RWPE2 (cell line): ENCODE data around the gene OPN1MW.
"Not testable (repeated sequence)": the region's sequence is repeated elsewhere in the genome, so short reads cannot be mapped to it uniquely, and the experiment has no call there.

Experiments used
- ATAC-seq: fragments of 200-7000 bp; cut with Tn5 transposase; 3 replicates; pipeline ENCODE4 v1.9.1; 2021; ENCODE audit warnings: low read depth
- DNase-seq: peaks from one replicate; pipeline ENCODE4 v3.0.0-alpha.2; 2020; ENCODE audit warnings: low spot score
- H3K27ac ChIP-seq: fragments of 450-650 bp; 2 replicates; pipeline ENCODE4 v1.5.1; 2017; ENCODE audit warnings: mild to moderate bottlenecking; ENCODE audit not compliant: poor library complexity, severe bottlenecking
- H3K27me3 ChIP-seq: fragments of 250-450 bp; sonication (Bioruptor Pico); 2 replicates; pipeline ENCODE4 v1.5.1; 2021; ENCODE audit warnings: mild to moderate bottlenecking, moderate library complexity; ENCODE audit not compliant: insufficient read depth, poor library complexity, severe bottlenecking
- H3K36me3 ChIP-seq: fragments of 250-450 bp; sonication (Bioruptor Pico); 2 replicates; pipeline ENCODE4 v1.5.1; 2020; ENCODE audit warnings: low read depth, mild to moderate bottlenecking, moderate library complexity
- H3K4me1 ChIP-seq: fragments of 250-450 bp; sonication (Bioruptor Pico); 2 replicates; pipeline ENCODE4 v1.5.1; 2021; ENCODE audit warnings: mild to moderate bottlenecking, moderate library complexity; ENCODE audit not compliant: insufficient read depth, poor library complexity, severe bottlenecking
- H3K4me3 ChIP-seq: fragments of 250-450 bp; sonication (Bioruptor Pico); 2 replicates; pipeline ENCODE4 v1.5.1; 2021; ENCODE audit warnings: mild to moderate bottlenecking, moderate library complexity; ENCODE audit not compliant: severe bottlenecking
- H3K9me3 ChIP-seq: fragments of 250-450 bp; sonication (Bioruptor Pico); 2 replicates; pipeline ENCODE4 v1.5.1; 2021; ENCODE audit warnings: mild to moderate bottlenecking, moderate library complexity; ENCODE audit not compliant: severe bottlenecking

Gene OPN1MW

DNA sequence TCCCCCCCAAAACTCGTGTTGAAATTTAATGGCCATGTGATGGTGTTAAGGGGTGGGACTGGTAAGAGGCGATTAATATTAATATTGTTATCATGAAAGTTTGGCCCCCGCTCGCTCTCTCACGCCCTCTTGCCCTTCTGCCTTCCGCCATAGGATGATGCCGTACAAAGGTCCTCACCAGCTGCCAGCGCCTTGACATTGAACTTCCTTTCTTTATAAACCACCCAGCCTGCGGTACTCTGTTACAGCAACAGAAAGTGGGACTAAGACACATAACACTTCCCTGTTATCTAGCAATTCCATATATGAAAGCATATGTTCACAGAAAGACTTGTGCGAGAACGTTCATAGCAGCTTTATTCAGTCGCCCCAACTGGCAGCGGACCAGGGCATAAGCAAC is 14.0 kb upstream of the OPN1MW start:
- not testable (repeated sequence) for ATAC-seq, DNase-seq, H3K27ac ChIP-seq, H3K9me3 ChIP-seq, H3K27me3 ChIP-seq, H3K36me3 ChIP-seq, H3K4me1 ChIP-seq, H3K4me3 ChIP-seq

DNA sequence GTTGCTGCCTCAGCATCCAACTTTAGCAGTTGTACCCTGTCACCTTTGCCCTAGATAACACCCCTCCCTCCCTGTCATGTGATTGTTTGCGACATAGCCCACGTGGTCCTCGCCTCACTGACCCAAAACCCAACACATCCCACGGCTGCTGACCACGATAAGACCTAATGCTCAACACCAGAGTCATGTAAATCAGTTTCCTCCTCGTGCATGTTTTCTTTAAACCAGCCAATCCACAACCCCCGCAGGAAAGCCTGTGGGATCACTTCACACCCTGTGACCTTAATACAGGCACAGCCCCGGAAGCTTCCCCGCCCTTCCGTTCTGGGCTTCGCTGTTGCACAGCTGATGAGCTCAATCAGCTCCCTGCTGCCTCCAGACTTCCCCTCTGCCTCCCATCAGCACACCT is 9.9 kb upstream of the OPN1MW start:
- DNase-seq, H3K36me3 ChIP-seq, H3K9me3 ChIP-seq, H3K27me3 ChIP-seq, H3K4me3 ChIP-seq, H3K27ac ChIP-seq, H3K4me1 ChIP-seq: not testable (repeated sequence)
- ATAC-seq, result peak; percentile 98

GRCh38 chrX:154174356-154174755 is 8.0 kb upstream of the OPN1MW start:
- not testable (repeated sequence) for H3K4me1 ChIP-seq, DNase-seq, ATAC-seq, H3K27me3 ChIP-seq, H3K9me3 ChIP-seq, H3K4me3 ChIP-seq, H3K27ac ChIP-seq, H3K36me3 ChIP-seq

DNA sequence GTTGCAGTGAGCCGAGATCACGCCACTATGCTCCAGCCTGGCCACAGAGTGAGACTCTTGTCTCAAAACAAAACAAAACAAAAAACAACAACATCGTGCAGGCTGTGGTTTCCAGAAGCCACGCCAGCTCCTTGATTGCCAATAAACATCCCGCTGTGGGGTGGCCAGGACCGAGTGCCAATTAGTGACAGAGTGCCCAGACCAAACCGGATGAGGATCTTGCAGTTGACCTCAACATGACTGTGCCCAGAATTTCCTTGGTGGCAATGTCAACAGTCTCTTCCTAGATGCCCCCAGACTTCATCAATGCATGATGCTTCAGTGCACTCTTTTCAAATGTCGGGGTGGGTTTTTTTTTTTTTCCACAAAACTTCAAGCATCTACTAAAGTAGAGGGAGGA is 1.4 kb downstream of the OPN1MW start:
- H3K36me3 ChIP-seq, ATAC-seq, H3K4me3 ChIP-seq, H3K9me3 ChIP-seq, H3K4me1 ChIP-seq, H3K27me3 ChIP-seq, H3K27ac ChIP-seq, DNase-seq: not testable (repeated sequence)

- not testable (repeated sequence) for H3K9me3 ChIP-seq, H3K27ac ChIP-seq, H3K36me3 ChIP-seq, DNase-seq, H3K4me1 ChIP-seq, ATAC-seq, H3K27me3 ChIP-seq, H3K4me3 ChIP-seq
Observed at GRCh38 chrX:154192846-154193245, 10.4 kb downstream of the OPN1MW start.

GRCh38 chrX:154194316-154194715 is 11.9 kb downstream of the OPN1MW start:
- H3K4me3 ChIP-seq, H3K27ac ChIP-seq, ATAC-seq, H3K36me3 ChIP-seq, H3K9me3 ChIP-seq, DNase-seq, H3K4me1 ChIP-seq, H3K27me3 ChIP-seq: not testable (repeated sequence)

DNA sequence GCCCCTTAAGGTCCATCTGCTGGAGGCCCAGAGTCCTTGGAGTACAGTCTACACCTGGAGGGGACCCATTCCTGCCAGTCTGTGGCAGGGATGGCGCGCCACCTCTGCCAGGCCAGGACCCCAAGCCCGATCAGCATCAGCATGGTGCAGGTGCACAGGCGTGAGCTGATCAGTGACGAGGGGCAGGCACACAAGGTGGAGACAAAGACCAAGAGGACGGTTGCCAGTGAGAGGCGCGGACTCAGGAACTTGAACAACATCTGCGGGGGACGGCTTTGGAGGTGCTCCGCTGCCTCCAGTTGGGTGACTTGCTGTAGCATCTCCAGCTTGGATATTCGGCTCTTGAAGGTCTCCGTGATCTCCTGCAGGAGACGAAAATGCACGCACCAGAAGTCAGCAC is 14.1 kb downstream of the OPN1MW start:
- not testable (repeated sequence) for H3K27ac ChIP-seq, H3K4me3 ChIP-seq, ATAC-seq, H3K36me3 ChIP-seq, H3K9me3 ChIP-seq, H3K27me3 ChIP-seq, DNase-seq, H3K4me1 ChIP-seq

- H3K4me3 ChIP-seq, H3K27me3 ChIP-seq, H3K9me3 ChIP-seq, DNase-seq, H3K27ac ChIP-seq, H3K4me1 ChIP-seq, H3K36me3 ChIP-seq: not testable (repeated sequence)
- ATAC-seq, result peak; percentile 100
Observed at GRCh38 chrX:154209670-154210418, 27.4 kb downstream of the OPN1MW start.

- not testable (repeated sequence) for ATAC-seq, H3K4me1 ChIP-seq, H3K27me3 ChIP-seq, H3K4me3 ChIP-seq, DNase-seq, H3K9me3 ChIP-seq, H3K36me3 ChIP-seq, H3K27ac ChIP-seq
Observed at GRCh38 chrX:154211057-154211456, 28.7 kb downstream of the OPN1MW start.

- H3K27ac ChIP-seq, H3K4me3 ChIP-seq, H3K9me3 ChIP-seq, H3K4me1 ChIP-seq, DNase-seq, H3K36me3 ChIP-seq, H3K27me3 ChIP-seq, ATAC-seq: not testable (repeated sequence)
Observed at GRCh38 chrX:154211499-154211898, 29.1 kb downstream of the OPN1MW start.

GRCh38 chrX:154219456-154219855 is 37.1 kb downstream of the OPN1MW start, which contains the start of gene OPN1MW2:
OPN1MW2 (plus strand) TSS chrX:154219756; CDS start chrX:154219816, 60 bp downstream.
- not testable (repeated sequence) for H3K36me3 ChIP-seq, H3K4me3 ChIP-seq, H3K4me1 ChIP-seq

GRCh38 chrX:154225292-154225691 is 42.9 kb downstream of the OPN1MW start:
- not testable (repeated sequence) for ATAC-seq, H3K4me3 ChIP-seq, H3K4me1 ChIP-seq, DNase-seq, H3K36me3 ChIP-seq, H3K27ac ChIP-seq, H3K9me3 ChIP-seq, H3K27me3 ChIP-seq

More at GRCh38 chrX:154219456-154219855, 37.1 kb downstream of the OPN1MW start, which contains the start of gene OPN1MW2:
- not testable (repeated sequence) for H3K27ac ChIP-seq, H3K27me3 ChIP-seq, ATAC-seq, H3K9me3 ChIP-seq, DNase-seq
